HuH-7 (cell line): ENCODE data around the gene LCT.
A peak's percentile ranks its signal among the peaks of the same experiment; 100 is the strongest.

ENCODE experiments used
- DNase-seq: peaks from one replicate; pipeline ENCODE4 v3.0.0; 2011; ENCODE audit warnings: low spot score

The LCT gene

DNA sequence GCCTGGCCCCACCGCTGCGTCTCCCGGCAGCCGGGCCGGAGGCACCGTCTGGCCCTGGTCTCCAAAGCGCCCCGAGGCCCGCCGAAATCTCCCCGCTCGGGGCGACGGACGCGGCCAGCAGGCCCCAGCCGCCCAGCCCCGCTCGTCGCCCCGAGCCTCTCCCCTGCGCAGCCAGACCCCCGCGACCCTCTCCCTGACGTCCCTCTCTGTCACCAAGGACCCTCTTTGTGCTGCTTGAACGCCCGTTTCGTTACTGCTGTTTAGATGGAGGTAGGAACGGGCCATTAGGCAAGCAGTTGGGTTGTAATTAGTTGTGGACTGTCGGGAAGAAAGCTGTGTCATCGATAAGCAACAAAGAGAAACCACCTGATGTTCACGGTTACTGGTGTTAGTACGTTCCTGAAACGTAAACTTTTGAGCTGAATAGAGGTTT lies 94.6 kb downstream of the LCT start:
- DNase-seq: peak; percentile 32

DNA sequence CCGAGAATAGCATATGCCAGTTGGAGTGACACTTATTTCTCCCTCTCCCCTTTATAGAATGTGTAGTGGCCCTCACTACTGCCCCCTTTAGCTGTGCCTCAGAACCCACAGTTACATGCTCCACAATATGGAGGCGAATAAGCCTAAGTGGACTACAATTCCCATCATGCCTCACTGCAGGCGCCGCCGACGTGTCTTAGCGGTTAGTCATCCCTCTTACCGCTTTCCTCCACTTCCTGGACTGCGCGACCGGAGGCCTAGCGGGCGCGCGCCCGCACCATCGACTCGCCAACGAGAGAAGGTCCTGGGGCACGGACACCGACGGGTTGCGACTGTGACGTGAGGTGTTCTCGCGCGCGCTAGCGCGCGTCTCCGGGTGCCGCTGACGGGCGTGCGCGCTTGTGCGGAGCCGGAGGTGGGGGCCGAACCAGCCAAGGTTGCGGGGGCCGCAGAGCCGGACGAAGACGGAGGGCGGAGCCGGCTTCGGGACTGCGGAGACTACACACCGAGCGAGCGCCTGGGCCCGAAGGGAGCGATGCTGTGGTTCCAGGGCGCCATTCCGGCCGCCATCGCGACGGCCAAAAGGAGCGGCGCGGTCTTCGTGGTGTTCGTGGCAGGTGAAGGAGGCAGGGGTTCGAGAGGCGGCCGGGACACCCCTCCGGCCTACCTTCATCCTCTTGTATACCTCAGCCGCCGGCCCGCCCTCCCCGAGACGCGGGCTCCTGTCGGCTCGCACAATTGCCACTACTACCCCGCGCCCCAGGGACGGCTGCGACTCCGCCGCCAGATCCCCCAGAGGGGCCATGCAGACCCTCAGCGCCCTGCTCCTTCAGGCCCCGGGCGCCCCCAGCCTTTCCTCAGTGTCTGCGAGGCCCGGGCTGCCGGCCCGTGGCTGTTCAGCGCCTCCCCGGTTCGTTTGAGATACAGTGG lies 95.3 kb downstream of the LCT start, which contains the start of gene UBXN4:
TSS of gene UBXN4 (plus strand) at position 461 of the 930 bp plus-strand sequence. CDS start at position 536, 75 bp downstream.
- DNase-seq: peak; percentile 88

- DNase-seq: no peak
Measured at GRCh38 chr2:135741043-135741394, 96.0 kb downstream of the LCT start.

DNA sequence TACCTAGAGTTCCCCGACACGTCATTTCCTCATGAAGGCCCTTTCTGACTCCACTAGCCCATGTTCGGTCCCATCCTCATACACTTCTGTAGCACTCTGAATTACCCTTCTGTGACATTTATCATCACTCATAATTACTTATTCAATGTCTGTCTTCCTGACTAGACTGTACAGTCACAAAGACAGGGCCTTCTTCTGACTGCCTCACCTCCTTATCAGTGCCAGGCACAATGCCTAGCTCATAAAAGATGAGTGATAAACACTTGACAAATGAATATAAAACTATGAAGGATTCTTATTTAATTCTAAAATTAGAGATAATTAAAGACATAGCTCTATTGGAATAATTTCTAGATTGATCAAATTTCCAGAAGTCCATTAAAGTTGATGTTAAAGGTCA lies 96.8 kb downstream of the LCT start:
- DNase-seq: no peak
